ENCODE data around the gene TTC6.
A peak's percentile ranks its signal among the peaks of the same experiment; 100 is the strongest.

TTC6 gene

DNA sequence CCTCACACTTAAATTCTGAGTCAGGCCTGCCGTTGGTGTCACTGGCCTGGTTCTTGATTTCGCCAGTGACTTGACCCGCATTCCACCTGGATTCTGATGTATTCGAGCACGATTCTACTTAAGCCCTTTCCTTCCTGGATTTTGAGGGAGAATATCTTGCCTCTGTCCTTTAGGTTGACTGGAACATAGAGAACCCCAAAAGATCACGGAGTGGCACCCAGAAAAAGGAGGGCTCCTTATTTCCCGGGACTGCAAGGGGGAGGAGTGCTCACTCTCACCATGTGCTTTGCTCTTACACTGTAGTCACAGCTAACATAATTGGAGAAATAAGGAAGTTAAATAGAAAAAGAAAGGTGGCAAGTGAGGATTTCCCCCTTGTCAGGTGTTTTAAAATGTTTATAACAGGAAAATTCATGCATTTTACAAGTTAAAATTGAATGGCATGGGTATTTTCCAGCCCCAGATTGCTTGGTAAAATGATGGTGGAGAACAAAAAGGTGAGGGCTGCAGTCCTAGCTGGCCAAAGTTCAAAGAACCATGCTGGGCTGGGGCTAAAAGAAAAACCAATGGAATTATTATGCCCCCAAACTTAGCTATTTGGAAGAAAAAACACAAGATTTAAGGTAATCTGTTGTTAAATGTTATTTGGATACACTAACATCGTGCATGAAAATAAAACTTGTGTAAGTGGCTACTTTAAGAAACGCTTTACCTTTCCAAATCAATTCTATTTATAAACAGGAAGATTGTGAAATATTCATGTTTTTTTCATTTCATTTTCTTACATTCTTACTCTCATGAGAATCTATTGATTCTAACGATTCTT is 9.2 kb upstream of the TTC6 start:
- no peak for DNase-seq

GRCh38 chr14:37586797-37587130 is 8.7 kb upstream of the TTC6 start:
- DNase-seq = no peak

- no peak for DNase-seq
Measured at GRCh38 chr14:37587131-37587803, 8.2 kb upstream of the TTC6 start.

DNA sequence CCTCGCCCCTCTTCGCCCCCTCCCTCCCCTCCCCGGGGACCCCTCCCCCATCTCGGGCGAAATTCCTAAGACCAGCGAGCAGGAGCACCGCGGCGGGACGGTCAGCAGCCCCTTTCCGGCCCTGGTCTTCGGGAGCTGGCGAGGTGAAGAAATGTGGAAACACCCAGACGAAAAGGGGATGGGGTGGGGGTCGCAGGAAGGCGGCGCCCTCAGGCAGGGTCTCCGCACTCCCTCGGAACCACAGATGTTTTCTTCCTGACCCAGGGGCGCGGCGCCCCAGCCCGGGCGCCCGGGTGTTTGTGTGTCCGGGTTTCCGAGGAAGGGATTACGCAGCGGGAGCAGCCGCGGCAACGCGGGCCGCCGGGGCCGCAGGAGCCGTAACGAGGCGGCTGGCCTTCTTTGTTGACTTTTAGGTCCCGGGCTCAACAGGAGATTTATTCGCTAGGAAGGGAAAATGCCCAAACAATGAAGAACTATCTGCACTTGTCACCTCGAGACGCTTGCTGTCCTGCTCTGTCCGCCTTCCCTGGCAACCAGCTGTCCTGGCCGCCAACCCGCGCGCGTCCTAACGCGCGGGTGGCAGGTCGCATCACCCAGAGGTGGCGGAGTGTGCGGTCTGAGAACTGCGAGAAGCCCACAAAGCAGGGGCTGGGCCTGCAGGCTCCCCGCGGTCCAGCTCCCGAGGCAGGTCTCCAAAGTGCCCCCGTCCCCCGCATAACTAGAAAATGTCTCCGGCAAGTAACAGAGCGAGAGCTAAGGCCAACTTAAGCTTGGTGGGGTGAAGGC is 7.4 kb upstream of the TTC6 start:
- no peak for DNase-seq

DNA sequence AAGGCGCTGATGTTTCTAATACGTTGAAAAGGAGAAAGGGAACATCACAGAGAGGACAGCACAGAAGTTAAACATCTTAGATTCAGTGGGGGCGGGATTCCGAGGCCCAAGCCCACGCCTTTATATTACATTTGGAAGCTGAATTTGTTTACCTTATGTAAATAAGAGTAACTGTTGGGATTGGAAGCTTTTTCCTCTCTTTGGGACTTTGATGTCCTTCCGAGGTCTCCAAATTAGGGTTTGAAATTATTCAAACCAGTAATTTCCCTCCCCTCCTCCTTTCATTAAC is 6.8 kb upstream of the TTC6 start:
- DNase-seq = no peak

DNA sequence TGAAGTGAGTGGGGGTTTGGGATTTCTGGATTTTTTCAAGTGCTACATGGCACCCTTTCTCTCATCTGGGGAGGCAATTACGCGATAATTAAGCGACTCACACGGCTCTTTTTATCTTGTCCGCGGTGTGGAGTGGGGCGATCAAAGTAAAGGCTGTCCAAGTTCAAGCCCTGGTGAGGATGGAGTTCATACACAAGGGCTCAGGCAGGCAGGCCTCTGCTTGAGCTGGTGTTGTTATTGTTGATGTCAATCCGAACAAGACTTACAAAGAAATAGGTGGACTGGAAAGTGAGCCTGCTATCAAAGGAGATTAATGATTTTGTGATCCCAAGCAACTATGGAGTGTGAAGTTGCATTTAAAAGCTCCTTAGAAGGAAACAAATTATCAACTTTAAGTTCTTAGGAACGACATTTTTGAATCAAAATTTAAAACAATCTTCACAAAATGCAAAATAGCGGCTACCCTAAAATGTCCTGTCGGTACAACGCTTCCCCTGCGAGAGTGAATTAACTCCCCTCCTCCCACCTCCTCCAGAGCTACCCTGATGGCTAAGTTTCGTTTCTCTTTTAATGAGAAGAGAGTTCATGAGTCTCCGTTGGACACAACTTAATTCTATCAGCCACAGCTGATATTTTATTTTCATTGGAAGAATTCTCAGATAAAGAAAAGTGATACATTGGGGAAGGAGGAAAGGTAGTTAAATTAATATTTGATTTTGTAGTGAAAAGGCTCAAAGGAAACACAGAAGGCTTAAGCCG is 6.3 kb upstream of the TTC6 start:
- no peak for DNase-seq

- no peak for DNase-seq
Measured at GRCh38 chr14:37589715-37590427, 5.6 kb upstream of the TTC6 start.

GRCh38 chr14:37590428-37591139 is 4.8 kb upstream of the TTC6 start:
- no peak for DNase-seq

DNA sequence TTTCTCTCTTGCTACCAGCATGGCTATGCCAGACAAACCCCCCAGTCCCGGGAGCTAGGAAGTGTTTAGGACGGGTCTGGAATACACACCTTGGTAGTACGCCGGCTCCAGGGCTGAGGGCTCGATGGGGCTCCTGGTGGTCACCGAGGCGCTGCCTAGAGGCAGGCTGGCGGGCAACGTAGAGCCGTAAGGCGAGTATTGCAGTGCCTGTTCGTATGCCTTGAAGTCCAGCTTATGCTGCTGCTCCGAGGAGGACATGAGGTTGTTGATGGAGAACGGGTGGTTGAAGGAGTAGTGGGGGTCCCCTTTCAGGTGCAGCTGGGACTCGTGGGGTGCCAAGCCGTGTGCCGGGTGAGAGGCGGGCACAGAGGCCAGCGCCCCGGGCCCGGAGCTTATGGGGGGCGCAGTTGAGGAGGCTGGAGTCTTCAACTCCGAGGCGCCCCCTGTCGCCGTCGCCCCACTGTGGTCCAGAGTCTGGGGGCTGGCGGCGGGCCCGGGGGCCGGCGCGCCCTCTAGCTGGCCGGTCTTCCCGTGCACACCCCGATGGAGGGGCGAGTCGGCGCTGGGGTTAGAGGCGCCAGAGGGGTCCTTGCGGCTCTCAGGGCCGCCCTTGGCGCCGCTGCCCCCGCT is 4.0 kb upstream of the TTC6 start:
- DNase-seq = no peak

DNA sequence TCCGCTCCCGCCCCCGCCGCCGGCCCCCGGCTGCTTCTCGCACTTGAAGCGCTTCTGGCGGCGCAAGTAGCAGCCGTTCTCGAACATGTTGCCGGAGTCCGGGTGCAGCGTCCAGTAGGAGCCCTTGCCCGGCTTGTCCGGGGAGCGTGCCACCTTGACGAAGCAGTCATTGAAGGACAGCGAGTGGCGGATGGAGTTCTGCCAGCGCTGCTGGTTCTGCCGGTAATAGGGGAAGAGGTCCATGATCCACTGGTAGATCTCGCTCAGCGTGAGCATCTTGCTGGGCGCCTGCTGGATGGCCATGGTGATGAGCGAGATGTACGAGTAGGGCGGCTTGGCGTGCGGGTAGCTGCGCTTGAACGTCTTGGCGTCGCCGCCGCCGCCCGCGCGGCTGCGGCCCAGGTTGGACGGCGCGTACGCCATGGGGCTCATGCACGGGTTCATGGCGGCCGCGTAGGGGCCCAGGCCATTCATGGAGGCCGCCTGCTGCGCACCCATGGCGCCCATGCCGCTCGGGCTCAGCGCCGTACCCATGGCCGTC is 3.4 kb upstream of the TTC6 start:
- DNase-seq = no peak

DNA sequence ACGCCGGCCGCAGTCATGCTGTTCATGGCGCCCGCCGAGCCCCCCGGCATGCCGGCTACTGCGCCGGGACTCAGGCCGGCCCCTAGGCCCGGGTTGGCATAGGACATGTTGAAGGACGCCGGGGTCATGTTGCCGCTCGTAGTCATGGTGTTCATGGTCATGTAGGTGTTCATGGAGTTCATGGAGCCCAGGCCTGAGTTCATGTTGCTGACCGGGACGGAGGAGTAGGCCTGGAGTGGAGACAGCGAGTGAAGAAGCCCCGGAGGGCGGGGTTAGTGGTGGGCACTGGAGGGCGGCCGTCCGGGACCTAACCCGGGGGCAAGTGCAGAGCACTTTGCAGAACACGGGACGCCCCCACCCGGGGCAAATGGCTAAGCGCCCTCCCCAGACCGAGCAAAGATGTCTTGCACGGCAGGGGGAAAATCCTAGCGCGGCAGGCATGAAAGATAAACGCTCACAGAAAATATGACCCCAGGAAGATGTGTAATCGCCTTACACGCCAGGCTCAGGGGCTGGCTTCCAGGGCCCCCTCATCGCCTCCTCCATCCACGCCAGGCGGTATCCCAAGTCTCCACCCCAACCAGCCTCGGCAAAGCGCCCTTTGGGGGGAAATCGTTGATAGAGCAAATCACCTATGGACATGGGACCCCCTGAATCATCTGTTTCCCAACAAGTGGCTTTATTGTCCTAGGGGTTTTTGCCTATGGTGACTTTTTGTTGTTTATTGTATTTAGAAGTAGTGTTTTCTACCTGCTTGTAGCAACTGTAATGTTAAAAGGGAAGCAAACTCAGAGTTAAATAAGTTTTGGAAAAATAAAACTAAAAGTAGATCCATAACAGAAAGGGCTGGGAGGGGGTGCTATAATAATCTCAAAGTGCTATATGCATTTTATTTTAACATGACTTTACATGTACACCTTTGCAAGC is 2.7 kb upstream of the TTC6 start:
- DNase-seq = no peak

GRCh38 chr14:37593511-37594237 is 1.8 kb upstream of the TTC6 start:
- no peak for DNase-seq

- DNase-seq = no peak
Measured at GRCh38 chr14:37594238-37594970, 1.0 kb upstream of the TTC6 start.

DNA sequence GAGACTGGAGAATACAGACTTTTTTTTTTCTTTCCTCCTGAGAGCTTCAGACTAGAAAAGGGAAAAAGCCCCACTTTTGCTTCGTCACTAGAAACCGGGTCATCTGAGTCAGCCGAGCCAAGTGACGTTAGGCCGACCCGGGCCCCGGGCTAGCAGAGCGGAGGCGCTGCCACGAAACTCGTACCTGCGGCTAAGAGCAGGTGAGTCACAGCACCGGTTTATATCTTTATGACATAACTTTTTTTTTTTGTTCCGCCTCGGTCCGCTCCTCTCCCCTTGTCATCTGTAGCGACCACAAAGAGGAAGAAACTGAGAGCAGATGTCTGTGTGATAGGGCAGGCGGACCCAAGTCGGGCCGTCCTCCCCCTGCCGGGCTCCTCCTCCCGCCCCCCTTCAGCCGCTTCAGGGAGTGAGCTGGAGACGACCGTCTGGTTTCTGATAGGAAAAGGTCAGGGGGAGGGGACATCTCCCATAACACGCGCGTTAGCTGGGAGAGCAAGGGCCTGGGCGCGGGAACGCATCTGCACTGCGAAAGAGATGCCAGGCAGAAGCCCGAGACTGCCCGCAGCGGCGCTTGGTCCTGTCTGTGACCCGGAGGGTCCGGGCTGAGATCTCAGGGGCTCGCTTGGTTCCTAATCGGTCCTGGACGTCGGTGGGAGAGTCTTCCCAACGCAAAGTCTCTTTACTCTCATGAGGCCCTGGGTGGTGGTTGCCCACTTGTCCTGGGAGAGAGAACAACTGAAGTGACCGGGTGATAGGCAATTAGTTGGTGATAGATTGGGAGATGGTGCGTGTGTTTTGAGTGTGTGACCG is 586 bp downstream of the TTC6 start:
- peak; percentile 12 for DNase-seq

DNA sequence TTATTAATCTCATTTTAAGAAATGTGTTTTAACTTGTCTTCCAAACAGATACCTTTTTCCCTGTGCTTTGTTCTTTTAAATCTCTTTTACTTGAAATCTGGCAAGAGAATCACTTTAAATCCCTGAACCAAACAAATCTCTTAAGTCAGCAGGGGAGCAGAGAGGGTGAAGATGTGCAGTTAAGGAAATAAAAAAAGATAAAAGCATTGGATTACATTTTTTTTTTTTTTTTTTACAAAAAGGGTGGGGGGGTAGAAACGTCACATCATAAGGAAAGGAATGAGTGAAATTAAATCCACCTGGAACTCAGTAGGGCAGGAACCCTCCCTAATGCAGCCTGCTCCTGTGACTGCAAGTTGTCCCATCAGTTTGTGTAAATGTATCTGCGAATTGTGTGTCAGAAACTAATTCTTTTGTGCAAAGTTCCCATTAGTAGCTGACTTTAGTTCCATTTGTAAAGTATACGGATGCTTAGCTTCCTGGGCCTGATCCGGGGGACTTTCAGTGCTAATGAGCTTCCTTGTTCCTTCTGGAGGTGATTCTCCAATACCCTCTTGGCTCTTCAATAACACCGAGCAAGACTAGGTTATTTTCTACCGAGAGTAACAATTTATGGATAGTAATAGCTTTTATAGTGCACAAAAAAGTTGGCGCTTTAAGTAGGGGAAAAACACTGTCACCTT is 1.5 kb downstream of the TTC6 start:
- DNase-seq = no peak

DNA sequence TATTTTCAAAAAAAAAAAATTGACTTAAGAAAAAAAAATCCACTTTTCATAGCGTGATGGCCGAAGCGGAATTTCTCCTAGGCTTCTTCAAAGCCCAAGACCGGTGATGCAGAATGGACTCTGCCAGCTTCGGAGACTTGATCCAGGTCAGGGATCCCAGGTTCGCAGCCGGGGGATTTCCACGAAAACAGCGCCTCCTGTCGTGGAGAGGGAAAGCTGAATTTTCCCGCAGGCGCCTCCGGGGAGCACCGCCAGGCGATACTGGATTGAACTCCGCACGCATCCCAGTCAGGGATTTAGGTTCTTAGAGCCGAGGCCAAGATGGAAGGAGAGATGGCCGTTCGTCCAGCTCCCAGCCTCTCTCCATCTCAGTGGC is 2.1 kb downstream of the TTC6 start:
- DNase-seq = no peak

Data from CD4-positive, alpha-beta T cell treated with Interleukin-4 for 4 hours (primary cell).